Measurements from ENCODE around the gene SLC25A41.

The SLC25A41 gene

DNA sequence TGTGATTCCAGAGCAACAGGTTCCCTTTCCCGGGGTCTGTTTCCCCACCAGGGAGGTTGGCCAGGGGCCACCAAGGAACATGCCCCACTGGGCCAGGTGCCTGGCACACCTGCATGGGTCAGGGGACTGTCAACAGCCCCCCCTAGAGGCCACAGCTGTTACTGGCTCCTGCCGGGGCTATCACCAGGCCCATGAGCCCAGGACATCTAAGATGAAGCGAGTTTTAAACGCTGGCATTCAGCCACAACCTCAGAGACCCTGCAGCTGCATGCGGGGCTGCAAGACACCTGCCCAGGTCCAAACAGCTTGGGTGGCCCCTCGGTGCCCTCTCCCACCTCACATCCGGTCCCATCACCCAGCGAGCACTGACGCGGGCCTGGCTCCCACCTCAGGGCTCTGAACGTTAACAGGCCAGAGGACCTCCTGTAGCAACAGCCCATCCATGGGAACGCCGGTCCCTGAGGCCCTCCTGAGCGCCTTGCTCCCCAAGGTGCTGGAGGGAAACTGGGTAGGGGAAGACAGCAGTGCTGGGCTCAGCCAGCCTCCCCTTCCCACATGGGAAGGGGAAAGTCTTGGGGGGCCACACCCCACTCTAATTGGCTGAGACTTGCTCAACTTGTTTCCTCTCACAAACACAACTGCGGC is 21.0 kb downstream of the SLC25A41 start:
- Histone ChIP-seq H3K4me2 (ENCODE audit: low read length, poor library complexity, severe bottlenecking) (no peak overlapping the region), H3K36me3 (ENCODE audit: control insufficient read depth in 1 of 2, insufficient read depth in 2 of 2, low read depth in 1 of 2, low read length in 2 of 2) (peaks cover 33 to 56% of the 10 kb centered on the region in 2 experiments), H2AFZ (ENCODE audit: low read depth, low read length) (no peak overlapping the region), H3K23ac (ENCODE audit: low read length in 2 of 2) (no peak overlapping the region), H3K4me1 (ENCODE audit: control insufficient read depth, insufficient read depth, low read depth, low read length) (peaks cover 8% of the 10 kb centered on the region), H3K27ac (ENCODE audit: low read length, poor library complexity, severe bottlenecking) (no peak overlapping the region), H3K18ac (ENCODE audit: low read depth in 1 of 2, low read length in 2 of 2) (no peak overlapping the region), H3K9ac (ENCODE audit: low read length) (peak overlapping the region; percentile 26), H2BK15ac (ENCODE audit: low read depth, poor library complexity, severe bottlenecking) (no peak overlapping the region), H3K4me3 (ENCODE audit: insufficient read depth in 1 of 2, low read depth in 1 of 2, low read length in 2 of 2) (peak overlapping the region in 1 of 2 experiments; percentile 18), H3K4ac (ENCODE audit: low read depth in 1 of 2, low read length in 2 of 2) (no peak overlapping the region), H3K14ac (ENCODE audit: low read length in 2 of 2) (no peak overlapping the region), H2AK5ac (ENCODE audit: low read length, severe bottlenecking) (no peak overlapping the region), H3K9me3 (ENCODE audit: control insufficient read depth, low read length) (no peaks in the 10 kb centered on the region), H2BK5ac (ENCODE audit: low read depth, low read length, poor library complexity, severe bottlenecking) (no peak overlapping the region), H2BK12ac (ENCODE audit: low read length in 2 of 2) (peak overlapping the region in 1 of 2 experiments; percentile 10), H4K8ac (ENCODE audit: low read length) (no peak overlapping the region), H3K27me3 (ENCODE audit: control insufficient read depth in 1 of 2, insufficient read depth in 1 of 2, low read length in 2 of 2) (no peaks in the 10 kb centered on the region), H2BK120ac (ENCODE audit: low read depth, low read length) (no peak overlapping the region), H3K79me1 (replicated peaks; ENCODE audit: low read length, poor library complexity, severe bottlenecking) (peaks cover 35% of the 10 kb centered on the region), H4K91ac (ENCODE audit: low read length) (peak overlapping the region; percentile 45)
- 82% methylated on average over 14 of the region's 15 CpGs for WGBS
- DNase-seq = no peak

DNA sequence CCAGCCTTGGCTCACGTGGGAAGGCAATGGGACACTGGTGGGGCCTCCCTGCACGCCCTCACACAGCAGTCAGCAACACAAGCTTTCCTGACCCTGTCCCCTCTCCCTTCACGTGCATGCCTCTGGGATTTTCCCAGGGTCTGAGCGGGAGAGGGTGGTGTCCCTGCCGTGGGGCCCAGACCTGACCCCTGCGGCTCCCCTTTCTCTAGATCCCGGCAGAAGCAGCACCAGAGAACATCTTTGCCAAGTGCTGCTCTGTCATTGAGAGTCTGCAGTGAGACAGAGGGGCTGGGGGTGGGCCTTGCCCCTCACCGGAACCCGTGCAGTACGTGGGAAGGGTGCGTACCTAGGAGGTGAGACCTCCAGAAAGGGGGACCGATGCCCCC is 21.5 kb downstream of the SLC25A41 start:
- H3K4ac ChIP-seq (ENCODE audit: low read depth in 1 of 2, low read length in 2 of 2) = peak overlapping the region in 1 of 2 experiments; percentile 10
- H4K8ac ChIP-seq (ENCODE audit: low read length) = no peak overlapping the region
- H2BK5ac ChIP-seq (ENCODE audit: low read depth, low read length, poor library complexity, severe bottlenecking) = no peak overlapping the region
- no peak overlapping the region for H2BK120ac ChIP-seq (ENCODE audit: low read depth, low read length)
- no peak overlapping the region for H3K14ac ChIP-seq (ENCODE audit: low read length in 2 of 2)
- H3K4me3 ChIP-seq (ENCODE audit: insufficient read depth in 1 of 2, low read depth in 1 of 2, low read length in 2 of 2) = no peak overlapping the region
- H2AK5ac ChIP-seq (ENCODE audit: low read length, severe bottlenecking) = no peak overlapping the region
- H3K9ac ChIP-seq (ENCODE audit: low read length) = no peak overlapping the region
- H2AFZ ChIP-seq (ENCODE audit: low read depth, low read length) = no peak overlapping the region
- H3K23ac ChIP-seq (ENCODE audit: low read length in 2 of 2) = no peak overlapping the region
- no peaks in the 10 kb centered on the region for H3K27me3 ChIP-seq (ENCODE audit: control insufficient read depth in 1 of 2, insufficient read depth in 1 of 2, low read length in 2 of 2)
- DNase-seq = no peak
- H2BK15ac ChIP-seq (ENCODE audit: low read depth, poor library complexity, severe bottlenecking) = no peak overlapping the region
- peaks cover 8% of the 10 kb centered on the region for H3K4me1 ChIP-seq (ENCODE audit: control insufficient read depth, insufficient read depth, low read depth, low read length)
- no peak overlapping the region for H2BK12ac ChIP-seq (ENCODE audit: low read length in 2 of 2)
- H3K36me3 ChIP-seq (ENCODE audit: control insufficient read depth in 1 of 2, insufficient read depth in 2 of 2, low read depth in 1 of 2, low read length in 2 of 2) = peaks cover 28 to 50% of the 10 kb centered on the region in 2 experiments
- H3K4me2 ChIP-seq (ENCODE audit: low read length, poor library complexity, severe bottlenecking) = no peak overlapping the region
- H3K18ac ChIP-seq (ENCODE audit: low read depth in 1 of 2, low read length in 2 of 2) = no peak overlapping the region
- peaks cover 30% of the 10 kb centered on the region for H3K79me1 ChIP-seq (replicated peaks; ENCODE audit: low read length, poor library complexity, severe bottlenecking)
- 83% methylated on average over 12 of the region's 12 CpGs for WGBS
- no peak overlapping the region for H3K27ac ChIP-seq (ENCODE audit: low read length, poor library complexity, severe bottlenecking)
- H4K91ac ChIP-seq (ENCODE audit: low read length) = peak overlapping the region; percentile 56
- H3K9me3 ChIP-seq (ENCODE audit: control insufficient read depth, low read length) = no peaks in the 10 kb centered on the region

DNA sequence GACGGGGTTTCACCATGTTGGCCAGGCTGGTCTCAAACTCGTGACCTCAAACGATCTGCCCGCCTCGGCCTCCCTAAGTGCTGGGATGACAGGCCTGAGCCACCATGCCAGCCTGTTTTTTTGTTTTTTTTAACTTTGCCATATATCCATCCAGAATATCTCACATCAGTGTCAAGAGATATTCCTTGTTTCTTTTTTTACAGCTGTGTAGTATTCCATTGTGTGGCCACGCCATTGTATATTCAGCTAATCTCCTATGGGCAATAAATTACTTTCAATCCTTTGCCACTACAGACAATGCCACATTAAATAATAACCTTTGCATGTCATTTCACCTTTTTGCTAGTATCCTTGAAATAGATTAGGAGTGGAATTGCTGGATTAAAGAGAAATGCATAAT is 24.2 kb downstream of the SLC25A41 start:
- no peak overlapping the region for H3K9ac ChIP-seq (ENCODE audit: low read length)
- no peak overlapping the region for H3K27ac ChIP-seq (ENCODE audit: low read length, poor library complexity, severe bottlenecking)
- H3K27me3 ChIP-seq (ENCODE audit: control insufficient read depth in 1 of 2, insufficient read depth in 1 of 2, low read length in 2 of 2) = no peaks in the 10 kb centered on the region
- peaks cover 4 to 23% of the 10 kb centered on the region in 2 experiments for H3K36me3 ChIP-seq (ENCODE audit: control insufficient read depth in 1 of 2, insufficient read depth in 2 of 2, low read depth in 1 of 2, low read length in 2 of 2)
- peaks cover 8% of the 10 kb centered on the region for H3K4me1 ChIP-seq (ENCODE audit: control insufficient read depth, insufficient read depth, low read depth, low read length)
- no peak overlapping the region for H2BK5ac ChIP-seq (ENCODE audit: low read depth, low read length, poor library complexity, severe bottlenecking)
- DNase-seq = no peak
- no peak overlapping the region for H2BK12ac ChIP-seq (ENCODE audit: low read length in 2 of 2)
- H3K4me2 ChIP-seq (ENCODE audit: low read length, poor library complexity, severe bottlenecking) = no peak overlapping the region
- H2AFZ ChIP-seq (ENCODE audit: low read depth, low read length) = no peak overlapping the region
- no peaks in the 10 kb centered on the region for H3K9me3 ChIP-seq (ENCODE audit: control insufficient read depth, low read length)
- no peak overlapping the region for H3K4ac ChIP-seq (ENCODE audit: low read depth in 1 of 2, low read length in 2 of 2)
- H4K8ac ChIP-seq (ENCODE audit: low read length) = no peak overlapping the region
- WGBS = 98% methylated on average over 6 of the region's 6 CpGs
- no peak overlapping the region for H2AK5ac ChIP-seq (ENCODE audit: low read length, severe bottlenecking)
- H3K4me3 ChIP-seq (ENCODE audit: insufficient read depth in 1 of 2, low read depth in 1 of 2, low read length in 2 of 2) = no peak overlapping the region
- no peak overlapping the region for H3K18ac ChIP-seq (ENCODE audit: low read depth in 1 of 2, low read length in 2 of 2)
- H2BK120ac ChIP-seq (ENCODE audit: low read depth, low read length) = no peak overlapping the region
- no peak overlapping the region for H4K91ac ChIP-seq (ENCODE audit: low read length)
- no peak overlapping the region for H3K14ac ChIP-seq (ENCODE audit: low read length in 2 of 2)
- H3K79me1 ChIP-seq (replicated peaks; ENCODE audit: low read length, poor library complexity, severe bottlenecking) = peaks cover 9% of the 10 kb centered on the region
- no peak overlapping the region for H3K23ac ChIP-seq (ENCODE audit: low read length in 2 of 2)
- no peak overlapping the region for H2BK15ac ChIP-seq (ENCODE audit: low read depth, poor library complexity, severe bottlenecking)

DNA sequence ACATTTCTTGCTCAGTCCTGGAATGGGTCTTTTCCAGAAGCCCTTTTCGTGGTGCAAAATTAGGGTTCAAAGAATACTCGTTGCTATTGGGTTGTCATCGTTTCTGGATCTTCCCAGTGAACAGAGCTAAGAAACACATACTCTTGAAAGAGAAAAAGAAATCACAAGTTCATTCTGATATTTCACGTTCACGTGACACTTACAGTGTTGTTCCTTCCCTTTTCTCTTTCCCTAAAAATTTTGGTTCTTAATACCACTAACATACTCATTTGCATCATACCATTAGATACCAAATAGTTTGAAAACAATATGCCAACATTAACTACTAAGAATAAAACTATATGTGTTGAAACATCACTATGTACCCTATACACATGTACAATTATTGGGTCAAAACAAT is 27.2 kb downstream of the SLC25A41 start:
- Histone ChIP-seq H3K4ac (ENCODE audit: low read depth in 1 of 2, low read length in 2 of 2) (no peak overlapping the region), H2BK5ac (ENCODE audit: low read depth, low read length, poor library complexity, severe bottlenecking) (no peak overlapping the region), H2AFZ (ENCODE audit: low read depth, low read length) (no peak overlapping the region), H4K8ac (ENCODE audit: low read length) (no peak overlapping the region), H3K9ac (ENCODE audit: low read length) (no peak overlapping the region), H3K23ac (ENCODE audit: low read length in 2 of 2) (no peak overlapping the region), H3K18ac (ENCODE audit: low read depth in 1 of 2, low read length in 2 of 2) (no peak overlapping the region), H4K91ac (ENCODE audit: low read length) (no peak overlapping the region), H3K4me2 (ENCODE audit: low read length, poor library complexity, severe bottlenecking) (no peak overlapping the region), H3K9me3 (ENCODE audit: control insufficient read depth, low read length) (no peaks in the 10 kb centered on the region), H3K27ac (ENCODE audit: low read length, poor library complexity, severe bottlenecking) (no peak overlapping the region), H3K4me1 (ENCODE audit: control insufficient read depth, insufficient read depth, low read depth, low read length) (no peaks in the 10 kb centered on the region), H3K4me3 (ENCODE audit: insufficient read depth in 1 of 2, low read depth in 1 of 2, low read length in 2 of 2) (no peak overlapping the region), H3K79me1 (replicated peaks; ENCODE audit: low read length, poor library complexity, severe bottlenecking) (no peaks in the 10 kb centered on the region), H2BK15ac (ENCODE audit: low read depth, poor library complexity, severe bottlenecking) (no peak overlapping the region), H2BK120ac (ENCODE audit: low read depth, low read length) (no peak overlapping the region), H2BK12ac (ENCODE audit: low read length in 2 of 2) (no peak overlapping the region), H3K27me3 (ENCODE audit: control insufficient read depth in 1 of 2, insufficient read depth in 1 of 2, low read length in 2 of 2) (no peaks in the 10 kb centered on the region), H3K36me3 (ENCODE audit: control insufficient read depth in 1 of 2, insufficient read depth in 2 of 2, low read depth in 1 of 2, low read length in 2 of 2) (no peaks in the 10 kb centered on the region), H3K14ac (ENCODE audit: low read length in 2 of 2) (no peak overlapping the region), H2AK5ac (ENCODE audit: low read length, severe bottlenecking) (no peak overlapping the region)
- DNase-seq = no peak
- 93% methylated on average over 5 of the region's 5 CpGs for WGBS
